PC-3 (cell line): ENCODE results near the gene CAMTA1.

ENCODE experiments used
- CTCF ChIP-seq: fragments of 300-600 bp; sonication (generic); conservative IDR thresholded peaks from 2 replicates; pipeline ENCODE4 v1.5.1; 2017; ENCODE audit warnings: antibody characterized with exemption, low read depth, mild to moderate bottlenecking, low read length
- EZH2 ChIP-seq: fragments of 300-600 bp; sonication (generic); IDR thresholded peaks from one replicate; pipeline ENCODE4 v1.6.1; 2017; ENCODE audit warnings: antibody characterized with exemption, mild to moderate bottlenecking, low read length; ENCODE audit not compliant: unreplicated experiment
- EZH2phosphoT487 ChIP-seq: fragments of 300-600 bp; sonication (generic); IDR thresholded peaks from 2 replicates; pipeline ENCODE4 v1.6.1; 2018; ENCODE audit warnings: mild to moderate bottlenecking, antibody characterized with exemption, low read length, borderline replicate concordance

GRCh38 chr1:7553042-7553690 is 767.9 kb downstream of the CAMTA1 start:
- TF ChIP-seq CTCF, result no peak
- no peak for TF ChIP-seq EZH2
- TF ChIP-seq EZH2phosphoT487, result no peak
